Esophagus muscularis mucosa (tissue), 4 donors: ENCODE results near the gene ISG20.

ENCODE experiments used
- EP300 ChIP-seq: sonication (generic); formaldehyde crosslinking; IDR thresholded peaks from one replicate; pipeline ENCODE4 v1.6.1; 2017; ENCODE audit warnings: antibody characterized with exemption
- POLR2A ChIP-seq: fragments of 450-650 bp; IDR thresholded peaks from one replicate; pipeline ENCODE4 v1.6.1; 2017; ENCODE audit warnings: antibody characterized with exemption, moderate library complexity, mild to moderate bottlenecking, low read depth
- POLR2AphosphoS5 ChIP-seq, 2 donors: sonication (generic); formaldehyde crosslinking; IDR thresholded peaks; one replicate each; pipeline ENCODE4 v1.6.1; 2017; ENCODE audit warnings: antibody characterized with exemption in 2 of 2
- TF ChIP-seq, protein P1 (sequence below), 3 experiments: fragments of 200-600 bp in 2 of 3; fragments of 450-650 bp in 1 of 3; sonication (generic) in 2 of 3; IDR thresholded peaks; one replicate each; pipeline ENCODE4 v1.5.1; 2017 to 2019; ENCODE audit warnings: antibody characterized with exemption in 3 of 3, mild to moderate bottlenecking in 2 of 3, moderate library complexity in 1 of 3

DNA sequence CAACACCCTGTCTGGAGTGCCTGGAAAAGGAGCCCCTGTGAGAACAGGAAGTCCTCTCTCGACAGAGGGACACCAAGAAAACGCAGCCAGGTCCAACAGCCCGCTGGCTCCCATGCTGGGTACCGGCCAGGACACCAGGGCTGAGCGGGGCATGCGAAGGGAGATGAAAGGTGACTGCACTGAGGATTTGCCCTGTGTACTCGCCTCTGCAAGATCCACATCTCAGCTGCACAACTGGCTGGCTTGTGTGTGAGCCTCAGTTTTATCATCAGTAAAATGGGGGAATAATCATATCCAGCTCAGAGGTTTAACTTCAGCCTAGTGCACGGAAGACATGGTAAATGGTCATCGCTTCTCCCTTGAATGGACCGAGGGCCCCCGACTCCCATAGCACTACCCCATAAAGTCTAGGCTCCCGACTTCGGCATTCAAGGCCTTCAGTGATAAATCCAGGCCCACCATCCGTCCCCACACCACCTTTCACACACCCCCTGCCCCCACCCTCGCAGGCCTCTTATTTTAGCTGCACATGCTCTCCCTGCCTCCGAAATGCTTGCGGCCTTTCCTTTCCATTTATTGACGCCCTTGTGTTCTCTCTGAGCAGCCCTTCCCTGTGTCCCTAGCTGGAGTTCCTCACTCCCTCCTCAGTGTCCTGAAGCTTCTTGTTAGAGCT lies 15.8 kb downstream of the ISG20 start:
- TF ChIP-seq, protein P1, sequence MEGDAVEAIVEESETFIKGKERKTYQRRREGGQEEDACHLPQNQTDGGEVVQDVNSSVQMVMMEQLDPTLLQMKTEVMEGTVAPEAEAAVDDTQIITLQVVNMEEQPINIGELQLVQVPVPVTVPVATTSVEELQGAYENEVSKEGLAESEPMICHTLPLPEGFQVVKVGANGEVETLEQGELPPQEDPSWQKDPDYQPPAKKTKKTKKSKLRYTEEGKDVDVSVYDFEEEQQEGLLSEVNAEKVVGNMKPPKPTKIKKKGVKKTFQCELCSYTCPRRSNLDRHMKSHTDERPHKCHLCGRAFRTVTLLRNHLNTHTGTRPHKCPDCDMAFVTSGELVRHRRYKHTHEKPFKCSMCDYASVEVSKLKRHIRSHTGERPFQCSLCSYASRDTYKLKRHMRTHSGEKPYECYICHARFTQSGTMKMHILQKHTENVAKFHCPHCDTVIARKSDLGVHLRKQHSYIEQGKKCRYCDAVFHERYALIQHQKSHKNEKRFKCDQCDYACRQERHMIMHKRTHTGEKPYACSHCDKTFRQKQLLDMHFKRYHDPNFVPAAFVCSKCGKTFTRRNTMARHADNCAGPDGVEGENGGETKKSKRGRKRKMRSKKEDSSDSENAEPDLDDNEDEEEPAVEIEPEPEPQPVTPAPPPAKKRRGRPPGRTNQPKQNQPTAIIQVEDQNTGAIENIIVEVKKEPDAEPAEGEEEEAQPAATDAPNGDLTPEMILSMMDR (IDR thresholded peaks at IDR 0.05) = no peak
- TF ChIP-seq POLR2AphosphoS5 (IDR thresholded peaks at IDR 0.05) = no peak
- TF ChIP-seq POLR2A = no peak
- TF ChIP-seq EP300 = no peak
